ENCODE measurements around the gene ERC1.
"Not testable (repeated sequence)": the region's sequence is repeated elsewhere in the genome, so short reads cannot be mapped to it uniquely, and the experiment has no call there.

The ERC1 gene

GRCh38 chr12:1041478-1041877 is 50.5 kb downstream of the ERC1 start:
- TF ChIP-seq CTCF (IDR thresholded peaks at IDR 0.05; ENCODE audit: insufficient read depth, low read depth, low read length, missing control alignments) = no peak
- H3K4me3 ChIP-seq (ENCODE audit: low read length) = no peak overlapping the region
- DNase-seq (ENCODE audit: low read depth) = no peak

- no peak for DNase-seq (ENCODE audit: low read depth)
- no peak overlapping the region for H3K4me3 ChIP-seq (ENCODE audit: low read length)
- no peak for TF ChIP-seq CTCF (IDR thresholded peaks at IDR 0.05; ENCODE audit: insufficient read depth, low read depth, low read length, missing control alignments)
Observed at GRCh38 chr12:1044199-1044598, 53.2 kb downstream of the ERC1 start.

- peak; percentile 43 for DNase-seq (ENCODE audit: low read depth)
- H3K4me3 ChIP-seq (ENCODE audit: low read length) = no peak overlapping the region
- TF ChIP-seq CTCF (IDR thresholded peaks at IDR 0.05; ENCODE audit: insufficient read depth, low read depth, low read length, missing control alignments) = no peak
Observed at GRCh38 chr12:1044696-1045095, 53.7 kb downstream of the ERC1 start.

GRCh38 chr12:1046727-1047126 is 55.7 kb downstream of the ERC1 start:
- H3K4me3 ChIP-seq (ENCODE audit: low read length) = no peak overlapping the region
- no peak for TF ChIP-seq CTCF (IDR thresholded peaks at IDR 0.05; ENCODE audit: insufficient read depth, low read depth, low read length, missing control alignments)
- DNase-seq (ENCODE audit: low read depth) = no peak

GRCh38 chr12:1047898-1048660 is 57.1 kb downstream of the ERC1 start:
- DNase-seq (ENCODE audit: low read depth) = no peak
- no peak for TF ChIP-seq CTCF (IDR thresholded peaks at IDR 0.05; ENCODE audit: insufficient read depth, low read depth, low read length, missing control alignments)
- no peak overlapping the region for H3K4me3 ChIP-seq (ENCODE audit: low read length)

GRCh38 chr12:1050059-1050707 is 59.2 kb downstream of the ERC1 start:
- no peak for DNase-seq (ENCODE audit: low read depth)
- no peak overlapping the region for H3K4me3 ChIP-seq (ENCODE audit: low read length)
- no peak for TF ChIP-seq CTCF (IDR thresholded peaks at IDR 0.05; ENCODE audit: insufficient read depth, low read depth, low read length, missing control alignments)

- H3K4me3 ChIP-seq (ENCODE audit: low read length); DNase-seq (ENCODE audit: low read depth): not testable (repeated sequence)
Observed at GRCh38 chr12:1051672-1052071, 60.6 kb downstream of the ERC1 start.
